ENCODE data around the gene SATL1. TPM values are rescaled to one million over a fixed set of nuclear protein-coding genes. Genes with fewer than 3 reads are reported as not detected.
"Not testable (repeated sequence)": the region's sequence is repeated elsewhere in the genome, so short reads cannot be mapped to it uniquely, and the experiment has no call there.

SATL1 gene
- under 1 TPM in 1 of 2 donors, not detected in 1; 0.02 TPM for polyA plus RNA-seq

GRCh38 chrX:85243761-85244449 lies at the start of gene SATL1, which contains the start of gene ZNF711:
SATL1 (minus strand) TSS chrX:85243779; CDS start chrX:85108968, 134,811 bp downstream.
ZNF711 (plus strand) TSS chrX:85243991; CDS start chrX:85247573, 3,582 bp downstream.
- peak within 1 kb of the TSS in 1 of 2 donors; percentile 44 for H3K27ac ChIP-seq (ENCODE audit: low read depth in 2 of 2, low read length in 1 of 2)
- H3K4me1 ChIP-seq (ENCODE audit: control insufficient read depth in 2 of 2, insufficient read depth in 2 of 2, low read length in 1 of 2): no peaks in the 10 kb centered on the region
- no peaks in the 10 kb centered on the region for H3K9me3 ChIP-seq (ENCODE audit: control insufficient read depth in 2 of 2, insufficient read depth in 1 of 2, low read depth in 1 of 2, low read length in 1 of 2)
- 1 to 26% methylated on average over 65 of the region's 65 CpGs for WGBS, 2 donors
- no peaks in the 10 kb centered on the region for H3K36me3 ChIP-seq (ENCODE audit: control insufficient read depth in 2 of 2, insufficient read depth in 2 of 2, low read length in 1 of 2)
- H3K27me3 ChIP-seq (ENCODE audit: control insufficient read depth in 1 of 2, insufficient read depth in 2 of 2, low read length in 2 of 2): no peaks in the 10 kb centered on the region
- peak within 1 kb of the TSS; percentile 57 to 65 for H3K4me3 ChIP-seq (ENCODE audit: low read depth in 1 of 2, low read length in 2 of 2)

- H3K36me3 ChIP-seq (ENCODE audit: control insufficient read depth in 2 of 2, insufficient read depth in 2 of 2, low read length in 1 of 2): no peaks in the 10 kb centered on the region
- H3K4me1 ChIP-seq (ENCODE audit: control insufficient read depth in 2 of 2, insufficient read depth in 2 of 2, low read length in 1 of 2): no peaks in the 10 kb centered on the region
- WGBS, 2 donors: 84 to 92% methylated on average over 7 of the region's 7 CpGs
- no peaks in the 10 kb centered on the region for H3K9me3 ChIP-seq (ENCODE audit: control insufficient read depth in 2 of 2, insufficient read depth in 1 of 2, low read depth in 1 of 2, low read length in 1 of 2)
- H3K27ac ChIP-seq (ENCODE audit: low read depth in 2 of 2, low read length in 1 of 2): no peak overlapping the region
- no peaks in the 10 kb centered on the region for H3K27me3 ChIP-seq (ENCODE audit: control insufficient read depth in 1 of 2, insufficient read depth in 2 of 2, low read length in 2 of 2)
- H3K4me3 ChIP-seq (ENCODE audit: low read depth in 1 of 2, low read length in 2 of 2): no peak overlapping the region
These were observed 45.6 kb upstream of the SATL1 start for GRCh38 chrX:85288992-85289723.

DNA sequence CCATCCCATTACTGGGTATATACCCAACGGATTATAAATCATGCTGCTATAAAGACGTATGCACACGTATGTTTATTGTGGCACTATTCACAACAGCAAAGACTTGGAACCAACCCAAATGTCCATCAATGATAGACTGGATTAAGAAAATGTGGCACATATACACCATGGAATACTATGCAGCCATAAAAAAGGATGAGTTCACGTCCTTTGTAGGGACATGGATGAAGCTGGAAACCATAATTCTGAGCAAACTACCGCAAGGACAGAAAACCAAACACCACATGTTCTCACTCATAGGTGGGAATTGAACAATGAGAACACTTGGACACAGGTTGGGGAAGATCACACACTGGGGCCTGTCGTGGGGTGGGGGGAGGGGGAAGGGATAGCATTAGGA lies 41.7 kb upstream of the SATL1 start:
- 82 to 92% methylated on average over 6 of the region's 6 CpGs for WGBS, 2 donors
- not testable (repeated sequence) for H3K4me3 ChIP-seq (ENCODE audit: low read depth in 1 of 2, low read length in 2 of 2); H3K9me3 ChIP-seq (ENCODE audit: control insufficient read depth in 2 of 2, insufficient read depth in 1 of 2, low read depth in 1 of 2, low read length in 1 of 2); H3K4me1 ChIP-seq (ENCODE audit: control insufficient read depth in 2 of 2, insufficient read depth in 2 of 2, low read length in 1 of 2); H3K27me3 ChIP-seq (ENCODE audit: control insufficient read depth in 1 of 2, insufficient read depth in 2 of 2, low read length in 2 of 2); H3K36me3 ChIP-seq (ENCODE audit: control insufficient read depth in 2 of 2, insufficient read depth in 2 of 2, low read length in 1 of 2); H3K27ac ChIP-seq (ENCODE audit: low read depth in 2 of 2, low read length in 1 of 2)

GRCh38 chrX:85244450-85245211 lies 1.1 kb upstream of the SATL1 start:
- no peaks in the 10 kb centered on the region for H3K27me3 ChIP-seq (ENCODE audit: control insufficient read depth in 1 of 2, insufficient read depth in 2 of 2, low read length in 2 of 2)
- H3K36me3 ChIP-seq (ENCODE audit: control insufficient read depth in 2 of 2, insufficient read depth in 2 of 2, low read length in 1 of 2): no peaks in the 10 kb centered on the region
- no peaks in the 10 kb centered on the region for H3K4me1 ChIP-seq (ENCODE audit: control insufficient read depth in 2 of 2, insufficient read depth in 2 of 2, low read length in 1 of 2)
- no peaks in the 10 kb centered on the region for H3K9me3 ChIP-seq (ENCODE audit: control insufficient read depth in 2 of 2, insufficient read depth in 1 of 2, low read depth in 1 of 2, low read length in 1 of 2)
- 1 to 32% methylated on average over 41 to 42 of the region's 42 CpGs for WGBS, 2 donors
- no peak overlapping the region for H3K27ac ChIP-seq (ENCODE audit: low read depth in 2 of 2, low read length in 1 of 2)
- peak overlapping the region; percentile 57 to 65 for H3K4me3 ChIP-seq (ENCODE audit: low read depth in 1 of 2, low read length in 2 of 2)

GRCh38 chrX:85243155-85243554 lies 424 bp downstream of the SATL1 start:
- Histone ChIP-seq H3K27ac (ENCODE audit: low read depth in 2 of 2, low read length in 1 of 2) (no peak overlapping the region), H3K9me3 (ENCODE audit: control insufficient read depth in 2 of 2, insufficient read depth in 1 of 2, low read depth in 1 of 2, low read length in 1 of 2) (no peaks in the 10 kb centered on the region), H3K36me3 (ENCODE audit: control insufficient read depth in 2 of 2, insufficient read depth in 2 of 2, low read length in 1 of 2) (no peaks in the 10 kb centered on the region), H3K27me3 (ENCODE audit: control insufficient read depth in 1 of 2, insufficient read depth in 2 of 2, low read length in 2 of 2) (no peaks in the 10 kb centered on the region), H3K4me1 (ENCODE audit: control insufficient read depth in 2 of 2, insufficient read depth in 2 of 2, low read length in 1 of 2) (no peaks in the 10 kb centered on the region), H3K4me3 (ENCODE audit: low read depth in 1 of 2, low read length in 2 of 2) (no peak overlapping the region)
- WGBS, 2 donors: 40 to 54% methylated on average over 2 of the region's 2 CpGs

- 62 to 72% methylated on average over 2 of the region's 2 CpGs for WGBS, 2 donors
- H3K4me3 ChIP-seq (ENCODE audit: low read depth in 1 of 2, low read length in 2 of 2): no peak overlapping the region
- no peaks in the 10 kb centered on the region for H3K4me1 ChIP-seq (ENCODE audit: control insufficient read depth in 2 of 2, insufficient read depth in 2 of 2, low read length in 1 of 2)
- H3K27ac ChIP-seq (ENCODE audit: low read depth in 2 of 2, low read length in 1 of 2): no peak overlapping the region
- H3K27me3 ChIP-seq (ENCODE audit: control insufficient read depth in 1 of 2, insufficient read depth in 2 of 2, low read length in 2 of 2): no peaks in the 10 kb centered on the region
- no peaks in the 10 kb centered on the region for H3K36me3 ChIP-seq (ENCODE audit: control insufficient read depth in 2 of 2, insufficient read depth in 2 of 2, low read length in 1 of 2)
- H3K9me3 ChIP-seq (ENCODE audit: control insufficient read depth in 2 of 2, insufficient read depth in 1 of 2, low read depth in 1 of 2, low read length in 1 of 2): no peaks in the 10 kb centered on the region
These were observed 20.2 kb downstream of the SATL1 start for GRCh38 chrX:85223359-85223758.

DNA sequence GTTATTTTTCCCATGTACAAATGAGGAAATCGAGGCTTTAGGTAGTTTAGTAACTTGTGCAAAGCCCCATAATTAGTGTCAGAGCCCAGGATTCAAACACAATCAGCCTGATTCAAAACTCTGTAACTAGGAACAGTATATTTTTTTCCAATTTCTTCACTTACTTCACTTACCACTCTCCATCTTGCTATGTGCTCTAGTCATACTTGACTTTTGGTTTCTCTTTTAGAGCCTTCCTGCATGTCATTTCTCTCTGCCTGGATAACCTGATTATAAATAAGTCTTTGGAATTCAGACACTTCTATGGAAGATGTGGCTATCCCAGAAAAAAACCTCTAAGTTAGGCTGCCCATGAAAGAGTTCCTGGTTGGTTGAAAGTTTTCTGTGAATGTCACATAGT lies 22.2 kb downstream of the SATL1 start:
- Histone ChIP-seq H3K27ac (ENCODE audit: low read depth in 2 of 2, low read length in 1 of 2) (no peak overlapping the region), H3K27me3 (ENCODE audit: control insufficient read depth in 1 of 2, insufficient read depth in 2 of 2, low read length in 2 of 2) (no peaks in the 10 kb centered on the region), H3K4me3 (ENCODE audit: low read depth in 1 of 2, low read length in 2 of 2) (no peak overlapping the region), H3K36me3 (ENCODE audit: control insufficient read depth in 2 of 2, insufficient read depth in 2 of 2, low read length in 1 of 2) (no peaks in the 10 kb centered on the region), H3K4me1 (ENCODE audit: control insufficient read depth in 2 of 2, insufficient read depth in 2 of 2, low read length in 1 of 2) (no peaks in the 10 kb centered on the region), H3K9me3 (ENCODE audit: control insufficient read depth in 2 of 2, insufficient read depth in 1 of 2, low read depth in 1 of 2, low read length in 1 of 2) (no peaks in the 10 kb centered on the region)
- 47 to 85% methylated on average over 1 of the region's 1 CpG for WGBS, 2 donors

DNA sequence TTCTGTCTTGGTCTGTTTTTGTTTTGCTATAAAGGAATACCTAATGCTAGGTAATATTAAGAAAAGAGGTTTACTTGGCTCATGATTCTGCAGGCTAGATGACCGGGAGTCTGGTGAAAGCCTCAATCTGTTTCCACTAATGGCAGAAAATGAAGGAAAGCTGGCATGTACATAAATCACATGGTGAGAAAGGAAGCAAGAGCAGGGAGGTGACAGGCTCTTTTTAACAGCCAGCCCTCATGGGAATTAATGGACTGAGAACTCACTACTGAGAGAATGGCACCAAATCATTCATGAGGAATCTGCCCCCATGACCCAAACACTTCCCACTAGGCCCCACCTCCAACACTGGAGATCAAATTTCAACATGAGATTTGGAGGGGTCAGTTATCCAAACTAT lies 27.6 kb downstream of the SATL1 start:
- no peak overlapping the region for H3K27ac ChIP-seq (ENCODE audit: low read depth in 2 of 2, low read length in 1 of 2)
- H3K27me3 ChIP-seq (ENCODE audit: control insufficient read depth in 1 of 2, insufficient read depth in 2 of 2, low read length in 2 of 2): no peaks in the 10 kb centered on the region
- WGBS, 2 donors: 68 to 71% methylated on average over 1 of the region's 1 CpG
- H3K9me3 ChIP-seq (ENCODE audit: control insufficient read depth in 2 of 2, insufficient read depth in 1 of 2, low read depth in 1 of 2, low read length in 1 of 2): no peaks in the 10 kb centered on the region
- H3K36me3 ChIP-seq (ENCODE audit: control insufficient read depth in 2 of 2, insufficient read depth in 2 of 2, low read length in 1 of 2): no peaks in the 10 kb centered on the region
- no peak overlapping the region for H3K4me3 ChIP-seq (ENCODE audit: low read depth in 1 of 2, low read length in 2 of 2)
- no peaks in the 10 kb centered on the region for H3K4me1 ChIP-seq (ENCODE audit: control insufficient read depth in 2 of 2, insufficient read depth in 2 of 2, low read length in 1 of 2)

- WGBS, 2 donors: 66 to 82% methylated on average over 3 of the region's 3 CpGs
- no peaks in the 10 kb centered on the region for H3K9me3 ChIP-seq (ENCODE audit: control insufficient read depth in 2 of 2, insufficient read depth in 1 of 2, low read depth in 1 of 2, low read length in 1 of 2)
- H3K36me3 ChIP-seq (ENCODE audit: control insufficient read depth in 2 of 2, insufficient read depth in 2 of 2, low read length in 1 of 2): no peaks in the 10 kb centered on the region
- H3K27ac ChIP-seq (ENCODE audit: low read depth in 2 of 2, low read length in 1 of 2): no peak overlapping the region
- H3K4me1 ChIP-seq (ENCODE audit: control insufficient read depth in 2 of 2, insufficient read depth in 2 of 2, low read length in 1 of 2): no peaks in the 10 kb centered on the region
- no peak overlapping the region for H3K4me3 ChIP-seq (ENCODE audit: low read depth in 1 of 2, low read length in 2 of 2)
- no peaks in the 10 kb centered on the region for H3K27me3 ChIP-seq (ENCODE audit: control insufficient read depth in 1 of 2, insufficient read depth in 2 of 2, low read length in 2 of 2)
These were observed 29.6 kb downstream of the SATL1 start for GRCh38 chrX:85213792-85214530.

Data from esophagus (tissue), 2 donors.